Endothelial cell of umbilical vein (primary cell): ENCODE results near the gene FKBP7. TPM values are rescaled to one million over a fixed set of nuclear protein-coding genes. Genes with fewer than 3 reads are reported as not detected.

Experiments
- BruUV-seq: library from RNA; stranded (reverse); fragments of 400-500 nt; replicated peaks from 2 replicates; lab custom pipeline; 2021; lab: Mats Ljungman, UMichigan
- CTCF ChIA-PET: fragments of 300-600, 350-600 bp; sonication (Branson Sonifier 250); formaldehyde crosslinking; loops from one replicate; lab custom pipeline; 2021; ENCODE audit warnings: antibody characterized with exemption, inconsistent platforms; lab: Charles Lee
- POLR2A ChIA-PET: fragments of 300-600, 350-600 bp; sonication (Branson Sonifier 250); formaldehyde crosslinking; loops from one replicate; lab custom pipeline; 2021; ENCODE audit warnings: antibody characterized with exemption, inconsistent platforms; lab: Charles Lee
- DNase-seq: peaks from one replicate; pipeline ENCODE4 v3.0.0-alpha.2; 2011; ENCODE audit warnings: low read depth, low spot score
- FAIRE-seq: peaks from 2 replicates; lab custom pipeline; 2011; peaks lifted over from hg19 to GRCh38; lab: Jason Lieb, UNC
- H2AFZ ChIP-seq: 2 replicates; pipeline ENCODE4 v1.6.0; 2012; ENCODE audit warnings: low read depth, low read length, control low read depth, inconsistent platforms
- H3K27ac ChIP-seq: 2 replicates; pipeline ENCODE4 v1.5.1; 2011; ENCODE audit warnings: low read depth, mild to moderate bottlenecking, control low read depth, low read length, moderate library complexity; ENCODE audit not compliant: insufficient read depth
- H3K27me3 ChIP-seq, 2 experiments: 2 replicates each; pipeline versions ENCODE4 v1.6.0 to v1.6.1; 2011; ENCODE audit warnings: low read length in 2 of 2, mixed read lengths in 1 of 2; ENCODE audit not compliant: control insufficient read depth in 2 of 2, insufficient read depth in 2 of 2
- H3K36me3 ChIP-seq, 2 experiments: 2 replicates in 1 of 2; 3 replicates in 1 of 2; pipeline ENCODE4 v1.5.1; 2011; ENCODE audit warnings: low read length in 2 of 2, mild to moderate bottlenecking in 1 of 2, moderate library complexity in 1 of 2; ENCODE audit not compliant: control insufficient read depth in 2 of 2, insufficient read depth in 2 of 2; ENCODE audit errors: extremely low read depth in 1 of 2
- H3K4me1 ChIP-seq: 3 replicates; pipeline ENCODE4 v1.5.1; 2011; ENCODE audit warnings: mild to moderate bottlenecking, low read length; ENCODE audit not compliant: control insufficient read depth, insufficient read depth; ENCODE audit errors: extremely low read depth
- H3K4me2 ChIP-seq: 2 replicates; pipeline ENCODE4 v1.6.1; 2011; ENCODE audit warnings: low read length, control low read depth, mixed read lengths; ENCODE audit not compliant: insufficient read depth
- H3K4me3 ChIP-seq, 3 experiments: fragments of 200-600 bp in 1 of 3; sonication (generic), shearing (Covaris generic) in 1 of 3; replicated peaks in 1 of 3; 2 replicates each; pipeline ENCODE4 v1.5.1; 2011 to 2016; ENCODE audit warnings: control low read depth in 3 of 3, low read length in 3 of 3, mild to moderate bottlenecking in 2 of 3, inconsistent platforms in 1 of 3, low read depth in 1 of 3, moderate library complexity in 1 of 3; ENCODE audit not compliant: insufficient read depth in 1 of 3
- H3K79me2 ChIP-seq: 2 replicates; pipeline ENCODE4 v1.6.0; 2012; ENCODE audit warnings: low read length, inconsistent platforms; ENCODE audit not compliant: control insufficient read depth, insufficient read depth
- H3K9ac ChIP-seq: replicated peaks from 2 replicates; pipeline ENCODE3; 2011; ENCODE audit warnings: low read length, control low read depth; ENCODE audit not compliant: insufficient read depth; ENCODE audit errors: extremely low read depth
- H3K9me1 ChIP-seq: replicated peaks from 3 replicates; pipeline ENCODE4 v1.6.0; 2011; ENCODE audit warnings: mild to moderate bottlenecking, low read length; ENCODE audit not compliant: control insufficient read depth, insufficient read depth; ENCODE audit errors: extremely low read depth
- H3K9me3 ChIP-seq: replicated peaks from 2 replicates; pipeline ENCODE4 v1.5.1; 2012; ENCODE audit warnings: low read length, inconsistent platforms; ENCODE audit not compliant: control insufficient read depth, insufficient read depth
- H4K20me1 ChIP-seq: replicated peaks from 2 replicates; pipeline ENCODE3; 2011; ENCODE audit warnings: mild to moderate bottlenecking, low read length; ENCODE audit not compliant: control insufficient read depth, insufficient read depth; ENCODE audit errors: extremely low read depth
- FOS ChIP-seq: IDR thresholded peaks from 2 replicates; pipeline ENCODE4 v1.6.1; 2011; ENCODE audit warnings: mild to moderate bottlenecking, low read length, moderate library complexity, borderline replicate concordance; ENCODE audit not compliant: insufficient read depth
- GATA2 ChIP-seq: IDR thresholded peaks from 2 replicates; pipeline ENCODE4 v1.7.0; 2011; ENCODE audit warnings: low read depth, mild to moderate bottlenecking, moderate library complexity, mixed read lengths, low read length; ENCODE audit not compliant: insufficient read length, insufficient read depth
- MYC ChIP-seq: IDR thresholded peaks from one replicate; pipeline ENCODE4 v1.6.1; 2011; ENCODE audit warnings: mild to moderate bottlenecking, low read depth, low read length
- POLR2A ChIP-seq: IDR thresholded peaks from 2 replicates; pipeline ENCODE4 v1.6.1; 2012; ENCODE audit warnings: low read depth, mild to moderate bottlenecking, control low read depth, low read length
- POLR2AphosphoS5 ChIP-seq: IDR thresholded peaks from 2 replicates; pipeline ENCODE4 v1.6.1; 2012; ENCODE audit warnings: low read depth, mild to moderate bottlenecking, control low read depth, low read length, moderate library complexity; ENCODE audit not compliant: insufficient read depth
- dilution Hi-C: fragments of 300-500 bp; cut with MboI; formaldehyde crosslinking; loops from one replicate; pipeline ENCODE4 v1.15.0; 2019; ENCODE audit warnings: low sequenced_read_pairs; ENCODE audit not compliant: extremely low pct_ligation_motif_present
- intact Hi-C: fragments of 100-400 bp; cut with micrococcal nuclease; formaldehyde crosslinking; loops from one replicate; pipeline ENCODE4 v1.10.0; 2022
- polyA plus RNA-seq, 4 experiments: library from polyadenylated mRNA; depleted of rRNA in 3 of 4; stranded (reverse) in 3 of 4; unstranded in 1 of 4; fragments of >200 nt; gene quantifications; 2 replicates each; pipeline versions ENCODE4 v1.2.1 to v1.2.3, GENCODE V29; 2011 to 2012; ENCODE audit warnings: missing spikeins in 1 of 4
- total RNA-seq: library from RNA; stranded (reverse); gene quantifications from 2 replicates; pipeline ENCODE4 v1.2.3, GENCODE V29; 2021
- TF ChIP-seq, protein P1 (sequence below): IDR thresholded peaks from 2 replicates; pipeline ENCODE4 v1.6.1; 2011; ENCODE audit not compliant: insufficient read depth, insufficient read length

FKBP7 gene
- total and polyA plus RNA-seq, 2 donors (not counting 3 experiments of a cell fraction or from before 2014, with no cell fraction given), result 11.2 to 20.5 TPM

DNA sequence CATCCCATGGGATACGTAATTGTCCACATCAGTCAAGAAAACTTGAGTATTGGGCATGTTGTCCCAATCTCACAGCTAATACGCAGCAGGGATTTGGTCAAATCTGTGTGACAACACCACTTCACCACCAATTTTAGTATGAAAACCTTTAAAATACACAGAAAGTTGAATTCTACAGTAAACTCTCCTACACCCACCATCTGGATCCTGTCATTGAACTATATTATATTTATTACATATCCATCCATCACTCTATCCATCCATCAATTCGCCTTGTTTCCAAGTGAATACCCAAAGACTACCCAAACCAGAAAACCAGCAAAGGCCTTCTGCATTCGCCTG lies 846 bp upstream of the FKBP7 start:
- peak overlapping the region; percentile 88 for H3K27ac ChIP-seq
- no peak for DNase-seq
- peak overlapping the region; percentile 81 for H2AFZ ChIP-seq
- H3K9ac ChIP-seq, result peak overlapping the region; percentile 87
- H4K20me1 ChIP-seq, result no peaks in the 10 kb centered on the region
- intact Hi-C loops, result loop anchor here (1.0 kb wide), 1 partner anchor 435 kb away; no protein-coding TSS in a partner anchor
- H3K36me3 ChIP-seq, result no peaks in the 10 kb centered on the region
- H3K27me3 ChIP-seq, result no peaks in the 10 kb centered on the region
- H3K4me3 ChIP-seq, result peak overlapping the region in 1 of 3 experiments; percentile 51
- dilution Hi-C loops, result no loop called here
- no peaks in the 10 kb centered on the region for H3K9me3 ChIP-seq
- CTCF ChIA-PET, result no interaction called here
- no peak for TF ChIP-seq POLR2A
- TF ChIP-seq POLR2AphosphoS5, result no peak
- no peak for TF ChIP-seq MYC
- TF ChIP-seq, protein P1, sequence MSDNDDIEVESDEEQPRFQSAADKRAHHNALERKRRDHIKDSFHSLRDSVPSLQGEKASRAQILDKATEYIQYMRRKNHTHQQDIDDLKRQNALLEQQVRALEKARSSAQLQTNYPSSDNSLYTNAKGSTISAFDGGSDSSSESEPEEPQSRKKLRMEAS, result no peak
- no peak for TF ChIP-seq GATA2
- no peak for TF ChIP-seq FOS
- POLR2A ChIA-PET, result no interaction called here
- peak overlapping the region; percentile 85 for H3K4me2 ChIP-seq
- peaks cover 30% of the 10 kb centered on the region for H3K4me1 ChIP-seq
- H3K79me2 ChIP-seq, result peaks cover 37% of the 10 kb centered on the region
- H3K9me1 ChIP-seq, result no peaks in the 10 kb centered on the region
- no TSS peak for BruUV-seq
- no peak for FAIRE-seq

DNA sequence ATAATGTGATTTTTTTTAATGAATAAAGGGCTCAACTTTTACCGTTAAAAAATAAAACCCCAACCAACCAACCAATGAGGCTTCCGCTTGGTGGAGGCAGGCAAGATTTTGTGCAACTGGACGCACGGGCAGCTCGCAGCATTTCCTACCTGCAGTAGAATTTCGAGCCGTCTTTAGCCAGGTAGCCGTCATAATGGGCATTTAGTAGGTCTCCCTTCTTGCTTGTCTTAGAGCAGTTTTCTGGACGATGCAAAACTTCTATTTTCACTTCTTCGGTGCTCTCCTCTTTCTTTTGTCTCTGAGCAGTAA lies 316 bp downstream of the FKBP7 start:
- no peaks in the 10 kb centered on the region for H3K36me3 ChIP-seq

More for the DNA sequence above, 316 bp downstream of the FKBP7 start:
- H3K9me3 ChIP-seq, result no peaks in the 10 kb centered on the region
- TF ChIP-seq MYC, result no peak
- peak overlapping the region; percentile 85 for H3K4me2 ChIP-seq
- FAIRE-seq (no peak), DNase-seq (no peak)
- BruUV-seq, result TSS peak; percentile 82
- no peaks in the 10 kb centered on the region for H3K9me1 ChIP-seq
- ChIA-PET CTCF (no interaction called here), POLR2A (no interaction called here)
- peak overlapping the region; percentile 51 to 98 (median 91) for H3K4me3 ChIP-seq
- H4K20me1 ChIP-seq, result no peaks in the 10 kb centered on the region
- dilution Hi-C loops, result no loop called here
- intact Hi-C loops, result loop anchor here (1.0 kb wide), 2 partner anchors 27 to 366 kb away; partner anchors contain the start of genes PJVK, PRKRA and RBM45
- H3K27me3 ChIP-seq, result no peaks in the 10 kb centered on the region
- H2AFZ ChIP-seq, result peak overlapping the region; percentile 81
- H3K9ac ChIP-seq, result peak overlapping the region; percentile 87
- H3K4me1 ChIP-seq, result peaks cover 29% of the 10 kb centered on the region
- H3K27ac ChIP-seq, result peak overlapping the region; percentile 88
- H3K79me2 ChIP-seq, result peaks cover 27% of the 10 kb centered on the region
